ENCODE measurements around the gene TKFC. TPM values are rescaled to one million over a fixed set of nuclear protein-coding genes. Genes with fewer than 3 reads are reported as not detected.

Gene TKFC
- total RNA-seq, 1 donor from 2014 or later: 23.1 TPM

GRCh38 chr11:61315260-61315659, 17.8 kb upstream of the TKFC start:
- no peak for DNase-seq (ENCODE audit: extremely low read depth, low read depth, low spot score)

GRCh38 chr11:61325649-61326414, 7.2 kb upstream of the TKFC start:
- no peak for DNase-seq (ENCODE audit: extremely low read depth, low read depth, low spot score)

DNA sequence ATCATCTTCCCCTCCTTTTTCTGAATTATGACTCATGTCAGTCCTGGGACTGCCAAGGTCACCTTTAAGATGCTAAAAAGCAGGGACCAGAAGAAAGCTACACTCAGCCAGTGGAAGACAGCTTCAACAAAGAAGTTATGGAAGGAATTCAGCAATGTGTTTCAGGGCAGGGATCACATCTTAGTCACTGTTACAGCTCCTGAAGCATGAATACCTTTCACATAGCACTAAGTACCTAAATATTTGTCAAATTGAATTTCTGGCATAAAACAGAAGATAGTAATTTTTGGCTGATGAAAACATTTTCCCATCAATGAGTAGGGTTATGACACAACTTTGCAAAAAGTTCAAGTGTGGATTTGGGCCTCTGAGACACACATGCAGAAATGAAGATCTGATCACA, 5.4 kb upstream of the TKFC start:
- DNase-seq (ENCODE audit: extremely low read depth, low read depth, low spot score): no peak

DNA sequence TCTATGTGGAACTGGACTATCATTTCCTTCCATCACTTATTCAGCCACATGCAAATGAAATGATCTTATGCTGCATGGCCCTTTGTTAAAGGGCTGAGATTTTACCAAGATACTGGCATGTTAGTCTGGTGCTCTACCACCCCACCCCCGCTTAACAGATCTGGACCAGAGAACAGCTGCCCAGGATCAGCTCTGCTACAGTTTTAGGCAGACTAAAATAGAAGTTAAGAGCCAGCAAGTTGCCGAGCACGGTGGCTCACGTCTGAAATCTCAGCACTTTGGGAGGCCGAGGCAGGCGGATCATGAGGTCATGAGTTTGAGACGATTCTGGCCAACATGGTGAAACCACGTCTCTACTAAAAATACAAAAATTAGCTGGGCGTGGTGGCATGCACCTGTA, 4.7 kb upstream of the TKFC start:
- DNase-seq (ENCODE audit: extremely low read depth, low read depth, low spot score): no peak

GRCh38 chr11:61329871-61330270, 3.2 kb upstream of the TKFC start:
- DNase-seq (ENCODE audit: extremely low read depth, low read depth, low spot score): no peak

DNA sequence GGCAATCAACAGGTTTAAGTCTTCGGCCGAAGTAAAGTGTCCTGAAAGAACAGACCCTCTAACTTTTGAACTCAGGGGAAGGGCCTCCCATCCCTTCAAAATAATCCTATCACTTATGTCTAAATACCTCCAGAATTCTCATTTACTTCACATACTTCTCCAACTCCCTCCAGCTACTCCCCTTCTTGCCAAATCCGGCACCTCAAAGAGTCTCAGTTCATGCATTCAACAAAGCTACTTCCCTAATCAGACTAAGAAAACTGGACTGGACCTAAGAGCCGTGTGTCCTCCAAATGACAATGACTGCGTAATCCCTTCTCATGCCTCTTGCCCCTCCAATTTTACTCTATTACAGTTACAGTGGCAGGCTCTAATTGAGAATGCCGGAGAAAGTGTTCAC, 1.4 kb upstream of the TKFC start:
- DNase-seq (ENCODE audit: extremely low read depth, low read depth, low spot score): no peak

DNA sequence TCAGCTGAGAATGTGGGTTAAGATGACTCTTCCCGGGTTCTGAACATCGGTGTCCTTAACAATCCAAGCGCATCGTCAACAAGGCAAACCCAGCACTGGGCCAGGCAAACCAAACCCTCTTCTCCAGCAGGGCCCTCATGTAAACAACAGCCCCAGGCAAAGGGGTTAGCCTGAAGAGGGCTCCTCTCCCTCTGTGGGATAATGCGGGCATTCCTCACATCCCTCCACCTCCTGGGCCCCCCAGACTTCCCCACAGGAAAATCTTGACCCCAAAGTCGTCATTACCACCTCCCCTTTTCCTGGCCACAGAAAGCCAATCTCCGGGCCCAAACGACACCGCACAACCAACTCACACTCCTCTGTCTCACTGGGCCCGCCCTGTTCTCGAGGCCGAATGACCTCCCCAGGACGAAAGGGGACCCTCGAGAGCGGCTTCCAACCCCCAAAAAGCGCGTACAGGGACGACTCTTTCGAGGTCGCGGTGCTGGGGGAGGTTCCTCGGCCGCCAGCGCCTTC, 689 bp upstream of the TKFC start:
- DNase-seq (ENCODE audit: extremely low read depth, low read depth, low spot score): no peak

GRCh38 chr11:61333550-61334433, 764 bp downstream of the TKFC start:
- no peak for DNase-seq (ENCODE audit: extremely low read depth, low read depth, low spot score)

DNA sequence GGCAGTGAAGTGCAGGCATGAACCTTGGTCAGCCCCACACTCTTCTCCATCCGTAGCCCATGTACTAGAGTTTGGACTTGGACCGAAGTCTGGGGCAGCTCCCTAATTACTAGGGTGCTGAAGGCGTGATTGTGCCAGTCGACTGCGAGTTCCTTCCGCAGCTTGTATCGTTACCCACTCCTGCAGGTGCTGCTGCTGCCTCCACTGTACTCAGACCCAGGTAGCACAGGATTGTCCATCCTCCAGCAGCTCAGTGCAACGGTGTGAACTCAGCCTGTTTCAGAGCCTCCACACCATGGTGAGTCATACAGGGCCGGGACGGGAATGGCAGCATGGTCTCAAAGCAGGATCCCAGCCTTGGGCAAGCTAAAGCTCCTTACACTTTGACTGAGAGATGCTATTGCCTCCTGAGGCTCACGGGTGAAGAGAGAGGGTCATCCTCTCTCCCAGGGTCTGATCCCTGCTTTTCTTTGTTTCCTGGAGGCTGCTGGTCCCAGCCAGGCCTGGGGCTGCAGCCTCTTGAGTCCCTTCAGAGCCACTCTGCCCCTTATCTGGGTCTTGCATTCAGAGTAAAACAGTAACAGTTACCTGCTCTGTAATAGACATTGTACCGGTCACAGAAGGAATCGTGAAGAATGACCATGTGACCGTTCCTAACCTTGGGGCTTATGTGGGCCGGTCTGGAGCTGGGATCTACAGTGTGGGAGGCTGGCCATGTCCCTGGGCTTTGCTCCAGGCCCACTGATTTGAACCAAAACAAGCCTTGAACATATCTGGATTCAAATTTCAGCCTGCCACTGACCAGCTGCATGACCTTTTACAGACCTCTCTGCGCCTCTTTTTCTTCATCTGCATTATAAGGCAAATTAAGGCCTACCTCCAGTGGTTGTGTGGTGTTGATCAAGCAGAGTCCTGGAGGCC, 1.7 kb downstream of the TKFC start:
- DNase-seq (ENCODE audit: extremely low read depth, low read depth, low spot score): no peak

DNA sequence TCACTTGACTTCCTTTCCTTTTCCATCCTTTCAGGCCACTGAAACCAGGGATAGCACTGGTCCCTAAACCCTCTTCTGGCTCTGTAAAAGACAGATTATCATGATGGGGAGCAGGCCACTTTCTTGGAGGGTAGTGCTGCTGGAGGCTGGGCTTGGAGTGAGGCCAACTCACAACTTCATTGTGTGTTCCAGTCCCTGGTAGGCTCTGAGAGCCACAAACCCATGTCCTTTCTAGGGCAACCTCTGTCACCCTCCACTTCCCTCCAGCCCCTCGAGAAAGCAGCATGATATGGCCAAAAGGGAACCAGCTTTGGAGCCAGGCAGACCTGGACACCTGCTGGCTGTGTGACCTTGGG, 2.3 kb downstream of the TKFC start:
- no peak for DNase-seq (ENCODE audit: extremely low read depth, low read depth, low spot score)

GRCh38 chr11:61336171-61336935, 3.3 kb downstream of the TKFC start:
- no peak for DNase-seq (ENCODE audit: extremely low read depth, low read depth, low spot score)

- no peak for DNase-seq (ENCODE audit: extremely low read depth, low read depth, low spot score)
These were observed 4.9 kb downstream of the TKFC start for GRCh38 chr11:61337706-61338470.

DNA sequence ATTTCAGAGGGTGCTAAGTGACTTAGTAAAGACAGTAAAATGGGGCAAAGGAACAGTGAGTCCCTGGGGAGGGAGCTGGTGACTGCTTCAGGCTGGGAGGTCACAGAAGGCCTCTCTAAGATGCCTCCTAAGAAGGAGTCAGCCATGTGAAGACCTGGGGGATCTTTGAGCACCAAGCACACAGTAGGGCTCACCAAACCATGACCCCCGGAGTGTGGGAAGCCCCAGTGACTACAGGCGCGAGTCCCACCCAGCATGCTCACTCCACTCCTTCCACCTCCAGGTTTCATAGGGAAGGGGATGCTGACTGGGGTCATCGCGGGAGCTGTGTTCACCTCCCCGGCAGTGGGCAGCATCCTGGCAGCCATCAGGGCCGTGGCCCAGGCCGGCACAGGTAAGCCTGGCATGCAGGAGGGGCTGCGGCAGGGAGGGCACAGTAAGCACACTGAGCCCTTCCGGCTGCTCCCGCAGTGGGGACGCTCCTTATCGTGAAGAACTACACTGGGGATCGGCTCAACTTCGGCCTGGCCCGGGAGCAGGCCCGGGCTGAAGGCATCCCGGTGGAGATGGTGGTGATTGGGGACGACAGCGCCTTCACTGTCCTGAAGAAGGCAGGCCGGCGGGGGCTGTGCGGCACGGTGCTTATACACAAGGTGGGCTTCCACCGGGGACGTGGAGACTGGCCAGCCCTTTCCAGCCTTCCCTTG, 5.9 kb downstream of the TKFC start:
- DNase-seq (ENCODE audit: extremely low read depth, low read depth, low spot score): no peak

- no peak for DNase-seq (ENCODE audit: extremely low read depth, low read depth, low spot score)
These were observed 6.5 kb downstream of the TKFC start for GRCh38 chr11:61339490-61339878.

DNA sequence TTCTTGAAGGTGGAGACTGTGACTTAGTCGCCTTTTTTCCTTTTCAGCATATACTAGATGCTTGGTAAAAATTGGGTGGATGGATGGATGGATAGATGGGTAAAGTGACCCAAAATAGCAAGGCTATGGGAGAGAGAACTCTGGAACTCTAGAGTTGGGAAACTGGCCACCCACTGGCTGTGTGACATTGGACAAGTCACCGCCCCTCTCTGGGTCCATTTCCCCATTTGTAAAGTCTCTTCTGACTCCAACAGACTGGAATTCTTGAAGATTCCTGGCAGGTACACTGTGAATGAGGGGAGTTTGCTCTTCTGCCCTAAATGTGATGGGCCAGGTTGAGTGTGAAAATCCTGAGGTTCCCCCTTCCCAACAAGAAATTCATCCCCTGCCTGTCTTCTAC, 8.0 kb downstream of the TKFC start:
- no peak for DNase-seq (ENCODE audit: extremely low read depth, low read depth, low spot score)

- DNase-seq (ENCODE audit: extremely low read depth, low read depth, low spot score): no peak
These were observed 8.7 kb downstream of the TKFC start for GRCh38 chr11:61341706-61342105.

DNA sequence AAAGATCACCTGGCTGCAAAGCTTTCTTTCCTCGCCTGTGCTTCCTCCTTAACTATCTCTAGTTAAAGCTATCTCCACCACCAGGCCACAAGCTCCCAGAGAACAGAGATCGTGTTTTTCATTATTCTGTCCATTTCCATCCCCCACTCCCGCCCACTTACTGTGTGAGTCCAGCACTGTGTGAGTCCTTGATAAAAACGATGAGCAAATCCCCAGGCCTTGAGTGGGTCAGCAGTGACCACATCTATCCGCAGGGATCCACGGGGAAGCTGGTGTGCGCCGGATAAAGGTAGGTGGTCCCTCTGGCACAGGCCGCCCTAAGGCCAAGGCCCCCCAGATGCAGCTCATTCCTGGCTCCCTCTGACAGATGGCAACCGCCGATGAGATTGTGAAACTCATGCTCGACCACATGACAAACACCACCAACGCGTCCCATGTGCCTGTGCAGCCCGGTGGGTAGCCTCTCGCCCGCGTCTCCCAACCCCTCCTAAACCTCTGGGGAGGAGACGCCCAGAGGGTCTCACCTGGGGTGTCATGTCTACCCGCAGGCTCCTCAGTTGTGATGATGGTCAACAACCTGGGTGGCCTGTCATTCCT, 9.3 kb downstream of the TKFC start:
- no peak for DNase-seq (ENCODE audit: extremely low read depth, low read depth, low spot score)

Measured in glomerular endothelial cell (primary cell).